Right lobe of liver (tissue), 6 donors: ENCODE results near the gene SUB1. TPM values are rescaled to one million over a fixed set of nuclear protein-coding genes. Genes with fewer than 3 reads are reported as not detected.

Experiments
- ATAC-seq, 4 donors: fragments of 200-7000 bp; cut with Tn5 transposase; one replicate each; pipeline ENCODE4 v1.9.1; 2020; ENCODE audit warnings: mild to moderate bottlenecking in 4 of 4, moderate library complexity in 4 of 4
- DNase-seq, 3 donors: peaks; one replicate each; pipeline ENCODE4 v3.0.0-alpha.2; 2020
- H3K27ac ChIP-seq, 3 donors: fragments of 200-600 bp; one replicate each; pipeline ENCODE4 v1.8.0; 2022
- H3K27me3 ChIP-seq, 2 donors: fragments of 200-600 bp; one replicate each; pipeline ENCODE4 v1.8.0; 2022
- H3K36me3 ChIP-seq, 4 donors: fragments of 200-600 bp; sonication (generic) in 1 of 4; one replicate each; pipeline versions ENCODE4 v1.5.1 to v1.8.0; 2017 to 2022; ENCODE audit warnings: control low read depth in 1 of 4
- H3K4me1 ChIP-seq, 4 donors: fragments of 200-600 bp; sonication (generic) in 1 of 4; one replicate each; pipeline versions ENCODE4 v1.5.1 to v1.8.0; 2017 to 2022; ENCODE audit warnings: control low read depth in 1 of 4
- H3K4me3 ChIP-seq, 3 donors: fragments of 200-600 bp; one replicate each; pipeline ENCODE4 v1.8.0; 2022
- H3K9me3 ChIP-seq, 4 donors: fragments of 200-600 bp; sonication (generic) in 1 of 4; one replicate each; pipeline versions ENCODE4 v1.5.1 to v1.8.0; 2017 to 2022; ENCODE audit warnings: control low read depth in 1 of 4
- POLR2A ChIP-seq: fragments of 450-650 bp; IDR thresholded peaks from one replicate; pipeline ENCODE4 v1.6.1; 2017; ENCODE audit warnings: antibody characterized with exemption, mild to moderate bottlenecking
- WGBS: methylation state at CpG from one replicate; pipeline ENCODE4 v1.1.6; 2018; ENCODE audit warnings: low coverage, low lambda C conversion rate; ENCODE audit not compliant: insufficient coverage; ENCODE audit errors: missing lambda C conversion rate; 5-methylcytosine and 5-hydroxymethylcytosine counted together
- intact Hi-C, 2 donors: fragments of 100-400 bp; cut with DNase I; formaldehyde crosslinking; loops; one replicate each; pipeline versions ENCODE4 v1.11.2 to v1.14.1; 2022
- total RNA-seq, 6 experiments: library from RNA; depleted of rRNA in 2 of 6; stranded (reverse); fragments of >200 nt in 2 of 6; fragmentation: NEBNext Ultra II Directional in 3 of 6; extraction: Animal tissue kit (Norgen Biotek cat#: 25700) in 3 of 6; gene quantifications; one replicate each; pipeline versions ENCODE4 v1.1.0 to v1.2.4, GENCODE V29; 2016 to 2023
- TF ChIP-seq, protein P1 (sequence below), 4 donors: fragments of 200-600 bp in 3 of 4; fragments of 450-650 bp in 1 of 4; IDR thresholded peaks; one replicate each; pipeline versions ENCODE4 v1.5.1 to v1.8.0; 2016 to 2022; ENCODE audit warnings: antibody characterized with exemption in 4 of 4, mild to moderate bottlenecking in 2 of 4
- donor health status: DM: no; HTN: yes; CAD: no.
- donor health status: DM: no; HTN: no; CAD: no.
- donor health status: DM: no; HTN: no; CAD: no.
- donor health status: DM: no; HTN: yes; CAD: no.
- donor health status: DM: no; HTN: yes; CAD: no.

Gene SUB1
- total RNA-seq, 6 experiments from 2014 or later, result 52.5 to 124 (median 94.9) TPM

DNA sequence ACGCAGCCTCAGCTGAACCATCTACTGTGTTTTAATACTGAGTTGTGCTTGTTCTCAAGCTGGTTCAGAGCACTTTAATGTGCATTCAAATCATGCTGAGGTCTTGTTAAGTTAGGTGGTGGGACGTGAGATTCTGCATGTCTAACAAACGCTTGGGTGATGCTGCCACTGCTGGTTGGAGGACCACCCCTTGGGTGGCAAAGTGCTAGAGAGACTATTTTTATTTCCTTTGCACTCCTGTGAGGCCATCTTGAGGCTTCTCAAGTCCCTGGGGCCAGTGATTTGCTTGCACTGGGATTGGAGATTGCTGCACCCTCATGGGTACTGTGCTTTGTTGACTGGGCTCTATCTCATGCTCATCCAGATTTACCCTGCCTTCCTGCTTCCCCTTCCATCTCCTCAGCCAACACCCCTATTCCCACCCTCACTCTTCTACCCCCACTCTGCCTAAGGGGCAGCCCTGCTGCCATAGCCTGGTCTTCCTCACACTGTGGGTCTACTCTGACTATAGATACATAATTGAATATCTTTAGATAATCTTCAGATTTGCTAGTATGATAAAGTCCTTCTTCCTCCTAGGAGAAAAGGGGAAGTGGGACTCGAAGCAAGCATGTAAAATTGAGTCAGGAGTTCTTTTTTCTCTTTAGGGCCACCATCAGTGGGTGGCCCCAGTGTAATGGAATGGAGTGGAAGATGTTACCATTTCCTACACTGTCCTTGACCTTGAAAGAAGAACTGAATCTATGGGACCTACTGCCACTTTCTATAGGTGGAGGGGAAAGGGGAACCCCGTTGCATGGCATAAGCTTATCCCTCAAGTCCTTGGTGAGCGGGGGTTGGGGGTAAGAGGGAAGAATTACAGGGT lies 45.1 kb upstream of the SUB1 start:
- ATAC-seq (peak in 1 of 4 donors; percentile 40), DNase-seq (no peak)
- no peaks in the 10 kb centered on the region for H3K36me3 ChIP-seq
- H3K9me3 ChIP-seq, result no peaks in the 10 kb centered on the region
- H3K27ac ChIP-seq, result no peak overlapping the region
- H3K4me3 ChIP-seq, result no peak overlapping the region
- intact Hi-C loops, result no loop called here
- H3K4me1 ChIP-seq, result no peaks in the 10 kb centered on the region
- TF ChIP-seq, protein P1, sequence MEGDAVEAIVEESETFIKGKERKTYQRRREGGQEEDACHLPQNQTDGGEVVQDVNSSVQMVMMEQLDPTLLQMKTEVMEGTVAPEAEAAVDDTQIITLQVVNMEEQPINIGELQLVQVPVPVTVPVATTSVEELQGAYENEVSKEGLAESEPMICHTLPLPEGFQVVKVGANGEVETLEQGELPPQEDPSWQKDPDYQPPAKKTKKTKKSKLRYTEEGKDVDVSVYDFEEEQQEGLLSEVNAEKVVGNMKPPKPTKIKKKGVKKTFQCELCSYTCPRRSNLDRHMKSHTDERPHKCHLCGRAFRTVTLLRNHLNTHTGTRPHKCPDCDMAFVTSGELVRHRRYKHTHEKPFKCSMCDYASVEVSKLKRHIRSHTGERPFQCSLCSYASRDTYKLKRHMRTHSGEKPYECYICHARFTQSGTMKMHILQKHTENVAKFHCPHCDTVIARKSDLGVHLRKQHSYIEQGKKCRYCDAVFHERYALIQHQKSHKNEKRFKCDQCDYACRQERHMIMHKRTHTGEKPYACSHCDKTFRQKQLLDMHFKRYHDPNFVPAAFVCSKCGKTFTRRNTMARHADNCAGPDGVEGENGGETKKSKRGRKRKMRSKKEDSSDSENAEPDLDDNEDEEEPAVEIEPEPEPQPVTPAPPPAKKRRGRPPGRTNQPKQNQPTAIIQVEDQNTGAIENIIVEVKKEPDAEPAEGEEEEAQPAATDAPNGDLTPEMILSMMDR (IDR thresholded peaks at IDR 0.05), result no peak
- no peak for TF ChIP-seq POLR2A
- no peaks in the 10 kb centered on the region for H3K27me3 ChIP-seq
- 72% methylated on average over 5 of the region's 6 CpGs for WGBS

DNA sequence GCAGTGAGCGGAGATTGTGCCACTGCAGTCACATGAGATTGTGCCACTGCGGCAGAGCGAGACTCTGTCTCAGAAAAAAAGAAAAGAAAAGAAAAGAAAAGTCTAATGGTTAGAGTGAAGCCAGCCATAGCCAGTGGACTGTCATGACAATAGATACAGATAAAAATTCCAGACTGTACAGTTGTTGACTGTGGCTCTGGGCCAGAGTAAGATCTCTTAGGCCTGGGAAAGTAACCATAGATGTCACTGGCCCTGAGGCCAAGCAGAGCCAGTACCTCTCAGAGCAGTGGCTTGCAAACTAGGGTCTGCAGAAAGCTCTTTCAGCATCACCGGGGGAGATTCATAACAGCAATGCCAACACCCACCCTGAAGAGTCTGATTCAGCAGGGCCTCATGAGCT lies 44.1 kb upstream of the SUB1 start:
- DNase-seq, result no peak
- H3K36me3 ChIP-seq, result no peaks in the 10 kb centered on the region
- intact Hi-C loops, result no loop called here
- H3K9me3 ChIP-seq, result no peaks in the 10 kb centered on the region
- no peaks in the 10 kb centered on the region for H3K4me1 ChIP-seq
- no peak overlapping the region for H3K4me3 ChIP-seq
- 94% methylated on average over 4 of the region's 4 CpGs for WGBS
- H3K27me3 ChIP-seq, result no peaks in the 10 kb centered on the region
- ATAC-seq, result peak in 1 of 4 donors; percentile 54
- TF ChIP-seq, protein P1 (IDR thresholded peaks at IDR 0.05), result no peak
- no peak for TF ChIP-seq POLR2A
- no peak overlapping the region for H3K27ac ChIP-seq

DNA sequence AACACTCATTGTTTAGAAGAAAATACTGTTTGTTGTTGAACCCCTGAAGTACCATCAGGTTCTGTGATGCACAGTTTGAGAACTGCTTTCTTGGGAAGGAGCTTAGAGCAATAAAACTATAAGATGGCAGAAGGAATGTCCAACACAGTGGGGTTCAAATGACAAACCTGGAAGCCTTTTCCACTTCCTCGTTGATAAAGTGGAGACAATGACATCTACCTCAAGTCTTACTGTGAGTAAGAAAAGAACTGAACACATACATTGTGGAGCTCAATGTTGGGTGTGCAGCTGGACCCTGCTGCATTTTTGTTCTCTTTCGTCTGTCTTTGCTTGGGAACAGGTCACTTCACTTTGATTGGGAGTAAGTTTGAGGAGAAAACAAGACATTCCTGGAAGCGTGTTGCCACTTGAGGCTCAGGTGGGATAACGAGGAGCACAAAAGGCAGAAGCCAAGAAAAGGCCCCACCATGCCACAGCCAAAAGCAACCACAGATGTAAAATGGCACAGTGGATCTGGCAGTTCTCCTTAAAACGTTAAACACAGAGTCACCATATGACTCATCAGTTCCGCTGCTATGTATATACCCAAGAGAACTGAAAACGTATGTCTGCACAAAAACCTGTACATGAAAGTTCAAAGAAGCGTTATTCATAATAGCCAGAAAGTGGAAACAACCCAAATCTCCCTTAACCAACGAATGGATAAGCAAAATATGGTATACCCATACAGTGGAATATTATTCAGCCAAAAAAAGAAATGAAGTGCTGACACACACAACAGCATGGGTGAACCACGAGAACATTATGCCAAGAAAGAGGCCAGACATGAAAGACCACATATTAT lies 42.9 kb upstream of the SUB1 start:
- Histone ChIP-seq H3K36me3 (no peaks in the 10 kb centered on the region), H3K9me3 (no peaks in the 10 kb centered on the region), H3K27ac (no peak overlapping the region), H3K4me3 (no peak overlapping the region), H3K27me3 (no peaks in the 10 kb centered on the region), H3K4me1 (no peaks in the 10 kb centered on the region)
- intact Hi-C loops, result no loop called here
- WGBS, result 61% methylated on average over 8 of the region's 10 CpGs
- TF ChIP-seq, protein P1 (IDR thresholded peaks at IDR 0.05), result no peak
- no peak for TF ChIP-seq POLR2A
- no peak for DNase-seq
- no peak for ATAC-seq

DNA sequence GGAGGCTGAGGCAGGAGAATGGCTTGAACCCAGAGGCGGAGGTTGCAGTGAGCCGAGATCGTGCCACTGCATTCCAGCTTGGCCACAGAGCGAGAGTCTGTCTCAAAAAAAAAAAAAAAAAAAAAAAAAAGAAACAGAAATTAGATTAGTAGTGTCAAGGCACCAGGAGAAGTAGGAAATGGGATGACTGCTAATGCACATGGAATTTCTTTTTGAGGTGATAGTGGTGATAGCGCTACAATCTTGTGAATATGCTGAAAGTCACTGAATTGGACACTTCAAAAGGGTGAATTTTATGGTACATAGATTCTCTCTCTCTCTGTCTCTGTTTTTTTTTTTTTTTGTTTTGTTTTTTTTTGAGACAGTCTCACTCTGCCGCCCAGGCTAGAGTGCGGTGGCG lies 42.1 kb upstream of the SUB1 start:
- Histone ChIP-seq H3K36me3 (no peaks in the 10 kb centered on the region), H3K27ac (no peak overlapping the region), H3K4me1 (no peaks in the 10 kb centered on the region), H3K4me3 (no peak overlapping the region), H3K27me3 (no peaks in the 10 kb centered on the region), H3K9me3 (no peaks in the 10 kb centered on the region)
- intact Hi-C loops, result no loop called here
- ATAC-seq (no peak), DNase-seq (no peak)
- WGBS, result 96% methylated on average over 3 of the region's 8 CpGs
- TF ChIP-seq, protein P1 (IDR thresholded peaks at IDR 0.05), result no peak
- TF ChIP-seq POLR2A, result no peak
